Endodermal cell (in vitro differentiated cells): Measurements from ENCODE around the gene ACAN. TPM values are rescaled to one million over a fixed set of nuclear protein-coding genes. Genes with fewer than 3 reads are reported as not detected.

Source experiments
- DNase-seq: peaks from one replicate; pipeline ENCODE4 v3.0.0-alpha.2; 2017
- H3K27ac ChIP-seq: 2 replicates; pipeline ENCODE4 v1.5.1; 2013; ENCODE audit warnings: mild to moderate bottlenecking, low read depth, low read length, moderate library complexity
- H3K27me3 ChIP-seq: 2 replicates; pipeline ENCODE4 v1.6.1; 2013; ENCODE audit warnings: mild to moderate bottlenecking, low read length, moderate library complexity; ENCODE audit not compliant: insufficient read depth, control insufficient read depth, poor library complexity, severe bottlenecking
- H3K36me3 ChIP-seq: 2 replicates; pipeline ENCODE4 v1.7.0; 2013; ENCODE audit warnings: mild to moderate bottlenecking, low read length, moderate library complexity; ENCODE audit not compliant: control insufficient read depth, insufficient read depth
- H3K4me1 ChIP-seq: one replicate; pipeline ENCODE4 v1.7.0; 2013; ENCODE audit warnings: low read length; ENCODE audit not compliant: control insufficient read depth, insufficient read depth
- H3K4me3 ChIP-seq: 2 replicates; pipeline ENCODE4 v1.5.1; 2013; ENCODE audit warnings: mild to moderate bottlenecking, low read length, moderate library complexity
- H3K9ac ChIP-seq: 2 replicates; pipeline ENCODE4 v1.6.1; 2013; ENCODE audit warnings: mild to moderate bottlenecking, low read length, moderate library complexity; ENCODE audit not compliant: poor library complexity, severe bottlenecking; ENCODE audit errors: extremely low read depth
- H3K9me3 ChIP-seq: 2 replicates; pipeline ENCODE4 v1.6.1; 2013; ENCODE audit warnings: mild to moderate bottlenecking, low read length, moderate library complexity; ENCODE audit not compliant: control insufficient read depth
- H3K27ac Mint-ChIP-seq: 2 replicates; pipeline ENCODE4 v1.8.0; 2020; ENCODE audit warnings: mixed read lengths
- H3K27me3 Mint-ChIP-seq: 2 replicates; pipeline ENCODE4 v1.8.0; 2021; ENCODE audit warnings: mild to moderate bottlenecking, mixed read lengths; ENCODE audit not compliant: insufficient read depth
- H3K36me3 Mint-ChIP-seq: 2 replicates; pipeline ENCODE4 v1.8.0; 2020; ENCODE audit warnings: low read depth, mixed read lengths
- H3K4me1 Mint-ChIP-seq: 2 replicates; pipeline ENCODE4 v1.8.0; 2020; ENCODE audit warnings: mixed read lengths
- H3K4me3 Mint-ChIP-seq: 2 replicates; pipeline ENCODE4 v1.8.0; 2020; ENCODE audit warnings: mild to moderate bottlenecking, moderate library complexity, mixed read lengths
- H3K9me3 Mint-ChIP-seq: 2 replicates; pipeline ENCODE4 v1.8.0; 2020; ENCODE audit warnings: mild to moderate bottlenecking, mixed read lengths
- CTCF ChIP-seq: fragments of 200-600 bp; sonication (generic); conservative IDR thresholded peaks from 2 replicates; pipeline ENCODE4 v1.5.0; 2021; ENCODE audit warnings: antibody characterized with exemption, mild to moderate bottlenecking
- WGBS, 2 experiments: methylation state at CpG; one replicate each; pipeline versions ENCODE4 v1.1.5 to v1.1.7; 2013; ENCODE audit warnings: missing lambda C conversion rate in 2 of 2, mixed read lengths in 1 of 2; ENCODE audit not compliant: insufficient coverage in 1 of 2, insufficient read length in 1 of 2; 5-methylcytosine and 5-hydroxymethylcytosine counted together
- total RNA-seq, 2 donors: library from RNA; stranded (reverse); fragmentation: NEBNext Ultra II Directional in 1 of 2; extraction: Animal tissue kit (Norgen Biotek cat#: 25700) in 1 of 2; gene quantifications; 2 replicates in 1 of 2; 3 replicates in 1 of 2; pipeline ENCODE4 v1.2.1, GENCODE V29; 2021

ACAN gene
- total RNA-seq, 2 donors from 2014 or later = 0.38 to 0.75 TPM

GRCh38 chr15:88835646-88836045 lies 32.4 kb downstream of the ACAN start:
- 87% methylated on average over 2 of the region's 2 CpGs; no CpG with 5 or more reads in 1 of the 2 experiments for WGBS, 2 experiments
- Histone ChIP-seq H3K9ac (no peak overlapping the region), H3K27me3 (no peaks in the 10 kb centered on the region), H3K27ac (no peak overlapping the region), H3K4me3 (no peak overlapping the region), H3K9me3 (no peaks in the 10 kb centered on the region), H3K36me3 (no peaks in the 10 kb centered on the region), H3K4me1 (no peaks in the 10 kb centered on the region)
- Mint-ChIP-seq H3K27ac (no peak overlapping the region), H3K36me3 (no peaks in the 10 kb centered on the region), H3K4me3 (no peak overlapping the region), H3K27me3 (peaks cover 2% of the 10 kb centered on the region), H3K4me1 (no peaks in the 10 kb centered on the region), H3K9me3 (no peaks in the 10 kb centered on the region)
- no peak for DNase-seq
- no peak for TF ChIP-seq CTCF

DNA sequence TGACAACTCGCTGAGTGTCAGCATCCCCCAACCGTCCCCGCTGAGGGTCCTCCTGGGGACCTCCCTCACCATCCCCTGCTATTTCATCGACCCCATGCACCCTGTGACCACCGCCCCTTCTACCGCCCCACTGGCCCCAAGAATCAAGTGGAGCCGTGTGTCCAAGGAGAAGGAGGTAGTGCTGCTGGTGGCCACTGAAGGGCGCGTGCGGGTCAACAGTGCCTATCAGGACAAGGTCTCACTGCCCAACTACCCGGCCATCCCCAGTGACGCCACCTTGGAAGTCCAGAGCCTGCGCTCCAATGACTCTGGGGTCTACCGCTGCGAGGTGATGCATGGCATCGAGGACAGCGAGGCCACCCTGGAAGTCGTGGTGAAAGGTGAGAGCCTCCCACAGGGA lies 35.4 kb downstream of the ACAN start:
- DNase-seq = no peak
- Histone ChIP-seq H3K9me3 (no peaks in the 10 kb centered on the region), H3K9ac (no peak overlapping the region), H3K4me3 (no peak overlapping the region), H3K27me3 (no peaks in the 10 kb centered on the region), H3K4me1 (no peaks in the 10 kb centered on the region), H3K36me3 (no peaks in the 10 kb centered on the region), H3K27ac (no peak overlapping the region)
- WGBS, 2 experiments = 93 to 95% methylated on average over 12 to 18 of the region's 18 CpGs
- Mint-ChIP-seq H3K9me3 (no peaks in the 10 kb centered on the region), H3K27ac (no peak overlapping the region), H3K4me3 (no peak overlapping the region), H3K27me3 (peaks cover 2% of the 10 kb centered on the region), H3K4me1 (no peaks in the 10 kb centered on the region), H3K36me3 (no peaks in the 10 kb centered on the region)
- peak; percentile 29 for TF ChIP-seq CTCF

DNA sequence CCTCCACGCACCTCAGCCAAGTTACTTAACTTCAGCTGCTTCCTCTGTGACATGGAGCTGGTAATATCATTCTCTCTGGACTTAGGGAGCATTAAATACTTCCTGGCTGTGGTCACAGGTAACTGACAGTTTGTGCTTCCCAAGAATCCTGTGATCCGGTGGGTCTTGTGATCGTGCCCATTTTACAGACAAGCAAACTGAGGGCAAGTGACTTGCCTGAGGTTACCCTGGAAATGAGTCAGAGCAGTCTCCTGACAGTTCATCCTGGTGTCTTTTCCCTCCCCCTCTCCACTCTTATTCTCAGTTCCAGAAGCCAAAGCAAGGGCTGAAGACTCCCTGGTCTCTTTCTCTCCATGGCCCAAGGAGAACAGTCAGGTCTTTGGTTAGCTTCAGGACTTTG lies 35.9 kb downstream of the ACAN start:
- TF ChIP-seq CTCF = no peak
- no peak overlapping the region for H3K9ac ChIP-seq
- Mint-ChIP-seq H3K4me3 (no peak overlapping the region), H3K27ac (no peak overlapping the region), H3K27me3 (peaks cover 2% of the 10 kb centered on the region), H3K9me3 (no peaks in the 10 kb centered on the region), H3K4me1 (no peaks in the 10 kb centered on the region), H3K36me3 (no peaks in the 10 kb centered on the region)
- no peaks in the 10 kb centered on the region for H3K27me3 ChIP-seq
- no peak overlapping the region for H3K4me3 ChIP-seq
- no peaks in the 10 kb centered on the region for H3K9me3 ChIP-seq
- no peak for DNase-seq
- 94 to 95% methylated on average over 2 to 3 of the region's 3 CpGs for WGBS, 2 experiments
- no peaks in the 10 kb centered on the region for H3K36me3 ChIP-seq
- H3K27ac ChIP-seq = no peak overlapping the region
- no peaks in the 10 kb centered on the region for H3K4me1 ChIP-seq
